Cerebellar cortex (tissue), 1 donor: Measurements from ENCODE around the gene HDAC4.

Source experiments
- DNase-seq: peaks from one replicate; pipeline ENCODE4 v3.0.0-alpha.2; 2015; ENCODE audit warnings: low spot score

The HDAC4 gene

DNA sequence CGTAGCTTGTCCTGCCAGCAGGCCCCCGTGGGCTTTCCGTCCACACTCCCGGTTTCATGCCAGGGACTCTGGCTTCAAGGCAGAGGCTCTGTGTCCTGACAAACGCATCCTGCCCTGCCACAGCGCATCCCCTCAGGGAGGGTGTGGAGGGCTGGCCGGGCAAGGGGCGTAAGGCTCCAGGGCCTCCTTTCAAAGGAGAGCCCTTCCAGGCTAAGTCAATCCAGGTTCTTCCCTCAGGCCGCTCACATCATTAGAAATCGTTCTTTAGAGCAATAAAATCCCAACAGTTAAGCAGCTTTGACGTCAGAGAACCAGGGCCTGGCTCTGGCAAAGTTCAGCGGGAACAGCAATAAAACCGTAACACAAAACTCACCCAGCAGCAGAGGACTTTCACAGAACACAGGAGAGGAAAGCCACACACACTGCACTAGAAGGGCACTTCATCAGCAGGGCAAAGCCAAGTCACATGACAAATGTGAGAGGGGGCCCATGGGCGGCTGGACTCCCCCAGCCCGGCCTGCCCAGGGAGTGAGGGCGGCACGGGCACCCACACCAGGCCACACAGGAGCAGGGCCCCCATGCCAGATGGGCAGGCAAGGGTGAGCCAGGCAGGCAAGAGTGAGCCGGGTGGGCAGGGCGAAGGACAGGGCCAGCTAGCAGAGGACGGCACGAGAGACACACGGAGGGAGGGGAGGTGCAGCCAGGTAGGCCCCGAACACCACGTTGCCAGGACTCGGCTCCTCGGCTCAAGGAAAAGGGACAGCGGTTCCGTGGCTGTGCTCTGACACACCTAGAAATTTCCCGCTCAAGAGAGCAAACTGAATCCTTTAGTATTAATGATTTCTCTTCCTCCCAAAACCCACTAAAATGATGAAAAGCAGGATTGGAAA is 52.0 kb downstream of the HDAC4 start:
- DNase-seq, result no peak

DNA sequence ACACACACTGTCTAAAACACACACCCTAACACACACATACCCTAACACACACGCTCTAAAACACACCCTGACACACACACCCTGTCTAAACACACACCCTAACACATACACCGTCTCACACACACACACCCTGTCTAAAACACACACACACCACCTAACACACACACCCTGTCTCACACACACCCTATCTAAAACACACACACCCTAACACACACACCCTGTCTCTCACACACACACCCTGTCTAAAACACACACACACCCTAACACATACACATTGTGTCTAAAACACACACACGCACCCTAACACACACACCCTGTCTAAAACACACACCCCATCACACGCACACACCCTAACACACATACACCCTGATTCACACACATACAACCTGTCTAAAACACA is 54.1 kb downstream of the HDAC4 start:
- no peak for DNase-seq

DNA sequence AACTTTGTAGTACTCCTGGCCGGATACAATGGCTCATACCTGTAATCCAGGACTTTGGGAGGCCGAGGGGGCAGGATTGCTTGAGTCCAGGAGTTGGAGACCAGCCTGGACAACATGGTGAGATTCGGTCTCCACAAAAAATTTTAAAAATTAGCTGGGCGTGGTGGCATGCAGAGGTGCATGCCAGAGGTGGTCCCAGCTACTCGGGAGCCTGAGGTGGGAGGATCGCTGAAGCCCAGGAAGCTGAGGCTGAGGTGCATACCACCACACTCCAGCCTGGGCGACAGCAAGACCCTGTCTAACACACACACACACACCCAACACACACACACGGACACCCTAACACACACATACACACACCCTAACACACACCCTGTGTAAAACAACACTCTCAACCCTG is 55.6 kb downstream of the HDAC4 start:
- no peak for DNase-seq

DNA sequence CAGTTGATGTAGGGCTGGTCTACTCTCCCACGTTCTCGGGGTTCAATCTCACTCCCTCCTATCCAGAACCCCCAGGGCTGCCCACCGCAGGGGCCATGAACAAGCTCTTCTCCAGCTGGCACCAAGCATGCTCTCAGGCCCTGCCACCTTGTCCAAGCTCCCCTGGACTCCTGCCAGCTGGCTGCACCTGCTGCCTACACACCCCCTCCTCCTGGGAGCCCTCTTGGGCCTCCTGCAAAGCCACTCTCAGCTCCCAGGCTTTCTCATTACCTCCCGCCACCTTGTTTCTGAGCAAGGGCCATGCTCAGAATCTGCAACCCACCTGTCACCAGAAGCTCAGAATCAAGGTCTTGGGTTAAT is 56.0 kb downstream of the HDAC4 start:
- DNase-seq, result no peak

DNA sequence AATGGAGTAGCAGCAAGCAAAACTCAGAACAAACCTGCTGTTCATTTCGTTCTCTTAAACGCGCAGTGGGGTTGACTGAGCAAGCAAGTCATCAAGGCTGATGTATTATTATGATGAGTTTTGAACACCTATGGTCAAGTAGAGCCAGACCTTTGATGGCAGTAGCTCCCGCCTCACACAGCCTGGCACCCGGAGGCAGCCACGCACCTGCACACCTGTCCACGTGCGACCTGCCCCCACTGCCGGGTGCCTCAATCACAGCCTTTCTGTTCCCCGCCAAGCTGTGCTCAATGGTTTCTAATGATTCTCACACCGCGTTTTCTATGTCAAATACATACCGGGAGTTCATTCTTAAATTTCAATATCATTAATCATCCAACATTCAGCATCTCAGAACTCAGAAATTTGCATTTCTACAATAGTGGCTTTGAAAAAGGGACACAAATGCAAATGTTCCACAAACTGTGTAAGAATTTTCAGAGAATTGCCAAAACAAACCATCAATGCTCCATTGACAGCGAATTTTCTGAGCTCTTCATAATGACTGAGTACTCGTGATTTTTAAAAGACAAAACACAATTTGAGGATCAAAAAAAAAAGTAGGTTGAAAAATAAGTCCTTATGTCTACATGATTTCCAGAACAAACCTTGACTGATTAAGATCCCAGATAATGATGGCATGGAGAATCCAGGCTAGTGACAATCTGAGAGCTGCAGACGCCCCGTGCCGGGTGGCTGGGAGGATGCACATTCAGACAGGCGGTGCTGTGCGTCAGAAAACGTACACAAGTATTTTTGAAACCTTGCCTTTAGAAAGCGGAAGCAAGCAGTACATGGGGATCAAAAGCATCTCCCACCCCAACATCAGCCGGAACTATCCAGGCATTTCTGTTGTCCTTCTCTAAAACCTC is 56.6 kb downstream of the HDAC4 start:
- no peak for DNase-seq

DNA sequence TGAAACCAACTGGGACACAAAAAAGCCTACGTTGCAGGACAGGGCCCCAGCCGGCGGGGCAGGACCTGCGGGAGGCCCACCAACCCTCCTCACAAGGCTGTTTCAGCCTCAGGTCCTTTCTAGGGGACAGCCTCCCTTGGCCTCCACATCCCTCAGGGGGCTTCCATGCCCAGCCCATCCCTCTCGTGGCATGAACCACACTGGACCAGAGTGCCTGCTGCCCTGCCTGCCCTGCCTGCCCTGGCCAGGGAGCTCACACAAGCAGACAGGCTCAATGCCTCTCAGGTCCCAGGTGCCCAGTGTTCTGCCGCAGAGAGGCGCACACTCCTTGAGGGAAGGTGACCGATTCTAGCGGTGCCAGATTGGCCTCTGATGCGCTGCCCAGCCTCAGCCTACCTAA is 57.4 kb downstream of the HDAC4 start:
- no peak for DNase-seq

DNA sequence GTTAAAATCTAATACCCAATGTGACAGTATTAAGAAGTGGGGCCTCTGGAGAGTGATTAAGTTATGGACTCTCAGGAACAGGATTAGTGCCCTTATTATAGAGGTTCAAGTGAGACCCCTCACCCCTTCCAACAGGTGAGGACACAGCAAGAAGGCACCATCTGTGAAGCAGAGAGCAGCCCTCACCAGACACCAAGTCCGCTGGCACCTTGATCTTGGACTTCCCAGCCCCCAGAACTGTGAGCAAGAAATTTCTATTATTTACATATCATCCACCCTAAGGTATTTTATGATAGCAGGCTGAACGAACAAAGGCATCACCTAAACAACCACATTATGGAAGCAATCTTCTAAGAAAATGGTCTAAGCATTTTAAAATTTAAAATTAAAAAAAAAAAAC is 59.0 kb downstream of the HDAC4 start:
- no peak for DNase-seq

DNA sequence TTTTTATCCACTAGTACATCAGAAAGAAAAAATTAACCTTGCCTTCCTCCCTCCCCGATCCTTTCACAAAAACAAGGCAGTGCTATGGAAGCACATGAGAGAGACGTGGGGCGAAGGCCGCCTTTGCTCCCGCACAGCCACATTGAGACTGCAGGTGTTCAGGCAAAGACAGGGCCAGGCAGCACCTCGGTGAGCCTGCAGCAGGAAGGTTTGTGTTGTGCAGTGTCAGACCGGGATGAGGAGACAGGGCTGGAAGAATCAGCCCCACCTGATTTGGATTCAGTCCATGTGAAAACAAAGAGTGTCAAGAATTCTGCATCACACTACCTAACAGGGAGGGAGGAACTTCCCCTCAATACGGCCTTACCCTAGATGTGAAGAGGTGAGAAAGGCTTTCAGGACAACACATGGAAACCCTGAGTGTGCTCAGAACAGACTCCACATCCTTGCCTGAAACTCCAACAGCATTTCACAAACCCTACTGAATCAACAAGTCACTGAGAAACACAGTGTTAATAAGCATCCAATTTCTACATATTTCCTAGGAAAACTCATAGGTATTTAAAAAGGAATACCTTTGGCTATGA is 59.6 kb downstream of the HDAC4 start:
- no peak for DNase-seq

DNA sequence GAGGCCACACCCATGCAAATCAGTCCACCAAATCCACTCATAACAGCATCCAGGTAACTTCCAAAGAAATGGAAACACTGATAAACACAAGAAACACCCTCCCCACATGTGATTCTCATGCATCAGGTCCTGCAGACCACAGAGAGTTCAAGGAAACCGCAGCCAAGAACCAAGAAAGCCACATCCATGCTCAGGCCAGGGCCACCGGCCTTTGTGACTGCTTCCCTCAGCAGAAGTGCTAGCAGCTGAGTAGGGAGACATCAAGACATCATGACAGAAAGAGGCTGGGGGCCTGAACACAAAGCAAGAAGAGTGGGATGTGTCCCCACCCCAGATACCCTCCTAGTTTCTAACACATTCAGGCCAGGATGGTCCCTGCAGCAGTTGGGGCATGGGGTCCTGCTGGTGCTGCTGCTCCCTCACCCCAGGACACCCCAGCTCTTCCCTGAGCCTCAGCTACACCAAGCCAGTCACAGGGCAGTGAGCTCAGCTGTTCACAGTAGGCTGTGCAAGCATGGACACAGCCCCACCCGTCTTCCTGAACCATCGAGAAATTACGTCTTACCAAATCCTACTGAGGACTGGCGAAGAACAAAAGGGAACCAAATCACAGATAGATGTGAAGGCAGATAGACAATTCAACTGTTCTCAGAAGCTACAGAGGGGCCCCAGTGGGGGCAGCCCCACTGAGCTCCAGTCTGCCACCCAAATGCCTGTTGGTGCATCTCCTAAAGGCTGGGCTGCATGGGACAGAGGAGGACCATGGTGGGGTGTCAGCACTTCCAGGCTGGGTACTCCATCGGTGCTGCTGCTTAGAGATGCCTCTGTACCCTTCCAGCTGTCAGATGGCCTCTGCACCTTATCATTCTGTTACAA is 60.9 kb downstream of the HDAC4 start:
- no peak for DNase-seq

DNA sequence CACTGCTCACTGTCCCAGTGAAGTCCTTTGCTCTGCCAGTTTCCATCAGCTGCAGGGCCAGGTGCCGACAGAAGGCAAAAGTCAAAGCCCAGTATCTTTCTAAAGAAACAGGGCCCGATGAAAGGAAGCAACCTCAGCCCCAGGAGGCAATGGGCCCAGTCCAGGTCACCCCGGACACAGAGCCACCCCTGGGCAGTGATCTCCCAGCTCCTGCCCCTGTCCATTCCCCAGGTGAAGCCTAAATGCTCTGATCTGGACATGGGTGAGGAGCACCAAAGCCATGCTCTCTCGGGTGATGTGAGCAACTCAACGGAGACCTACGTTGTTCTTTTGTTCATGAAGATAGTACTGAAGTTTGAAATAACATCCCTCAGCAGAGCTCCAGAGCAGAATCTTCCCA is 61.6 kb downstream of the HDAC4 start:
- DNase-seq, result no peak

DNA sequence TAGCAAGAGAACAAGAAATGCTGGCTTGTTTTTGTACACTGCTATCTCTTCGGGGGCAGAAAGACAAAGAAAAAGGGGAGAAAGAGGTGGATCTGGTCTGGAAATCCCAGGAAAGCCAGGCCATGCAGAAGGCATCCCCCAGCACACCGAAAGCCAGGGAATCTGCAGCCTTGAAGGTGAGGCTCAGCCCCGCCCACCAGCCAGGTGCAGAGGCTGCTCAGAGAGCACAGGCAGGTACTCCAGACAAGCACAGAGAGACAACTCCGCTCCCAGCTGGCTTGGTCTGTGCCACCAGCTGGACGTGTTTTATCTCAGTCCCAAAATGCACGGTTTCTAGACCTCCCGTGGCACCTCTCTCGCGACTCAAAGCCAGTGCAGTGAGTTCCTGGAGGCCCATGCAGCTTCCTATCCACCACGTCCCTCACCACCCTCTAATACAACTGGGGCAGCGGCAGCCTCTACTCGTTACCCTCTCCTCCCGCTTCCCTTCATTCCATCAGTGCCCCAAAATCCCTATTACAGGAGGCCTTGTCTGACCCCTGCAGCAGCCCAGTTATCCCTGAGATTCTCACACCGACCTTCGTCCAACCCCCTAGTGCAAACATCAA is 62.8 kb downstream of the HDAC4 start:
- no peak for DNase-seq

DNA sequence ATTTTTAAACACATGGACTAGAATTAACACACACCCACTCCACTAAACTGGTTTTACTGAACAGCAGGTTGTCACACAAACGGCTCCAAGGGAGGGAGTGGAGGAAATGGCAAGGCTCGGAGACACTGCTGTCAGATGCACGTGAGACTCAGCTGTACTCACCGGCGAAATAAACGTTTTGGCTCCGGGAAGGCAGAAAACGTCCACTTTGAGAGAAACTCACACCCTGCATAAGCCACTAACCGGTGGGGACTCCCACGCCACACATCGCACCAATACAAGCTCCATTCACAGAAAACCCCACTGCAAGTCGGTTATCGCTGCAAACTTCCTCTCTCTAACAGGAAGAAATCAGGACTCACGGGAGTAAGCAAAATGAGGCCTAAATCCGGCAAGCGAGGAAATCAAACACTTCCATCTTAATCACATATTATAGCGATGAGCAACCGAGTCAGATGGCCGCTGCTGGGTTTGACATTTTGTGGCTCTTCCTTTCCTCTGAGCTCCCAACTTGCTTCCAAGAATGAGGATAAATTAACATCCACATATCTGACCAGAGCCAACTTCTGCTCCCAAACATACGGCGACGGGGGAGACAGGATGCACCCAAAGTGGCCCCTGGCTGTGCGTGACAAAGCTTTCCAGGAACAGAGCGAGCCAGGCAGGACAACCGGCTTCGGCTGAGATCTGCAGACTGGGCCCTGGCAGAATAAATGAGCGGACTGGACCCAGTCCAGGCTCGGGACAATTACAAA is 63.5 kb downstream of the HDAC4 start:
- peak; percentile 70 for DNase-seq

DNA sequence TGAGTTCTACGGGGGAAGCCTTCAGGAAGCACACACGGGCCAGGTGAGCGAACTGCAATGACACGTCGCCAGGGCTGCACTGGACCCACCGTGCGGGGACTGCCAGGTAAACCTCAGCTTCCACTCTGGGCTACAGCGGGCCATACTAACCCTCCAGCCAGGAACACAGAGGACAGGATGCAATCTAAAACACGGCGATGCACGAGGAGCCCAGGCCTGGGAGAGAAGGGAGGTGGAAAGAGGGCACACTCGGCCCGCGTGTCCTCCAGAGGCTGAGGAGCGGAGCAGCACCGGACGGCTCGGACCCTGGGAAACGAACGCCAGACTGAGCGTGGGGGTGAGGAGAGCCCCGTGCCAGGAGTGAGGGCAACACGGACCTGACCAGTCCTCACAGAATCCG is 69.3 kb downstream of the HDAC4 start:
- DNase-seq, result no peak

DNA sequence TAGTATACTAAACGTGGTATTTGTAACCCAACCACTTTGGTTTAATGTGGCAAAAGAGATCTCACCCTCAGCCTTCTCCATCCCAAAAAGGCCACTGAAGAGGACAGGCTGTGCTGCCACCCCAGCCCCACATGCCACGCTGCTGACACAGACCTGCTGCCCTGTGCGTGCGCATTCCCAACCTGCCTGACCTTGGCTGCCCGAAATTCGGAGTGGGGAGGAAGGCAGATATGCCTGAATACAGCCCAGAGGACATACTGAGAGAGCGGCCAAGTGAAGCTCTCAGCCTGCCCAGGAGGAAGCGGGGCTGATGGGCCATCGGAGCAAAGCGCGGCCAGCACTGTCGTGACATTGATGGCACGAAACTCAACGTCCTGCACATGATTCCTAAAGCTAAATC is 70.0 kb downstream of the HDAC4 start:
- DNase-seq, result no peak

DNA sequence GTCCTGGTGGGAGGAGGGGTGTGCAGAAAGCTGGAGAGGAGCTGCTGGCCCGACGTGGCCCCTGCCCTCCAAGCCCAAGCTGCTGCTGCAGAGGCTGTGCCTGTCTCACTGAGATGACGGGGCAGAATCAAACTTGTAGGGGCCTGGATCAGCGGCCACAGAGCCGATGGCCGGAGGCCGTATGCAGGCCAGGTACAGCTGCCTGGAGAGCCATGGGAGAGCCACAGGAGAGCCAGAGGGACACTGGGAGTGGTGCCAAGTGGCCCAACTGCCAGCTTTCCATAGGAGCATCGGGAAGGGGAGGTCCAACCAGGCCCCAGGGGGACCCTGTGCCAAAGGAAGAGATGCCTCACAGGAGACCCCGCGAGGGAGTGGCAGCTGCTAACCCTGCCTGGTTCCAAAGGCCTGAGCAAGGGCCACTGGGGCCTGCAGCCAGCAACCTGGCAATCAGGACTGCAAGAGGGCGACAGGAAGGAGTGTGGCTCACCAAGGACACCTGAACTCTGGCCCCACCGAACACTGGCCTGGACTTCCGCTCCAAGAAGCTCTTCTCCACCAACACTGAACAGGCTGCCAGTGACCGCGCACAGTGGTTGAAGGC is 70.7 kb downstream of the HDAC4 start:
- DNase-seq, result no peak

DNA sequence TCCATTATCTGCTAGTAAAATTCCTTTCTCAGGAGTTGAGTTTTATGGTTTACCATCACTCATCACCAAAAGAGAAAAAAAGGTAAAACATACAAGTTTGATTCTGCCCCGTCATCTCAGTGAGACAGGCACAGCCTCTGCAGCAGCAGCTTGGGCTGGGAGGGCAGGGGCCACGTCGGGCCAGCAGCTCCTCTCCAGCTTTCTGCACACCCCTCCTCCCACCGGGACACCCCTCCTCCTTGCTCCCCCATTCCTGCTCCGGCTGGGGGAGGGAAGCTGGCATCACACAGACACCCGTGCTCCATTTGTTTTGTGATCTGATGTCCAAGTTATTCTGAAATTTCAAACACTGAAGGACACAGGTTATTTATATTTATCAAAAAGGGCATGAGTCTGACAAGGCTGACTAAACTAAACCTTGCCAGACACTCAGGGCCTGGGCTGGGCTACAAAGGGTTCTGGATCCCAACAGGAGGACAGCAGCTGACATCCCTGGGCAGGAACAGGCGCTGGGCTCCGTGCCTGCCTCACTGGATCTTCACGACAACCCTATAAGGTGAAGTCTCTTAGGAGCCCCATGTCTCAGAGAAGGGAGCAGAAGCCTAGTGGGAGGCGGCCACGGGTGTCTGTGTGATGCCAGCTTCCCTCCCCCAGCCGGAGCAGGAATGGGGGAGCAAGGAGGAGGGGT is 71.4 kb downstream of the HDAC4 start:
- no peak for DNase-seq

DNA sequence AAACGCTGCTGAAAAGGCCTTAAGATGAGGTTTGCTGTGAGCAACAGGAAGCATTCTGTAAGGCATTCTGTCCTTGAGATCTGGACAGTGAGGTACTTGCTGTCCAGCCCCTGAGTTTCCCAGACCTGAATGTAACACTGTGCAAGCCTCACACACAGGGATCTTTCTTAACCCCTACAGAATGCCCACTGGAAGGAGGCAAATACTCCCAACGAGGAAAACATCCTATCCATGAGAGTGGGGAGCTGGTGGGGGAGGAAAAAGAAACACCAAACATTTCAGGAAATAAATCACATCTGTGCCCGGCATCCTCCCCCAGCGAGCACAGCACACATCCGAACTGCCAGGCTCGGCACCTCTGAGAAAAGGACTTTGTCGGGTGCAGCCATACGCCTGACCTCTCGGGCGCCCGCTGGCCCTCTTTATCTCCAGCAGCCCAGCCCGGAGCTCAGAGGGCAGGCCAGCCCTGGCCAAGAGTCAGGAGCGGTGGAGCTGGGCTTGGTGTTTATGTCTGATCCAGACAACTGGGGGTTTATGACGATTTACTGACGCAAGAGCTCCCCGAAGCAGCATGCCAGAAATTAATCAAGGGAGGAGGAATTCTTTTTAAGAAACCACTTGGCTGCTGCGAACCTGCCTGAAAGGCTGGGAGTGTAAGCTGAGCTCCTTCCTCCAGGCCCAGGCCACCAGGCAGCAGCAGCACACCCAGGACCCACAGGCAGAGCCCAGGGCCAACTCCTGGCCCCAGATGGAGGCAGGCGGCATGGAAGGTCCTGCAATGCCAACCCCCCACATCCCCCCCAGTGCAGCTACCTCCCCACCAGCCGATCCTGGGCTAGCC is 72.2 kb downstream of the HDAC4 start:
- DNase-seq, result no peak

DNA sequence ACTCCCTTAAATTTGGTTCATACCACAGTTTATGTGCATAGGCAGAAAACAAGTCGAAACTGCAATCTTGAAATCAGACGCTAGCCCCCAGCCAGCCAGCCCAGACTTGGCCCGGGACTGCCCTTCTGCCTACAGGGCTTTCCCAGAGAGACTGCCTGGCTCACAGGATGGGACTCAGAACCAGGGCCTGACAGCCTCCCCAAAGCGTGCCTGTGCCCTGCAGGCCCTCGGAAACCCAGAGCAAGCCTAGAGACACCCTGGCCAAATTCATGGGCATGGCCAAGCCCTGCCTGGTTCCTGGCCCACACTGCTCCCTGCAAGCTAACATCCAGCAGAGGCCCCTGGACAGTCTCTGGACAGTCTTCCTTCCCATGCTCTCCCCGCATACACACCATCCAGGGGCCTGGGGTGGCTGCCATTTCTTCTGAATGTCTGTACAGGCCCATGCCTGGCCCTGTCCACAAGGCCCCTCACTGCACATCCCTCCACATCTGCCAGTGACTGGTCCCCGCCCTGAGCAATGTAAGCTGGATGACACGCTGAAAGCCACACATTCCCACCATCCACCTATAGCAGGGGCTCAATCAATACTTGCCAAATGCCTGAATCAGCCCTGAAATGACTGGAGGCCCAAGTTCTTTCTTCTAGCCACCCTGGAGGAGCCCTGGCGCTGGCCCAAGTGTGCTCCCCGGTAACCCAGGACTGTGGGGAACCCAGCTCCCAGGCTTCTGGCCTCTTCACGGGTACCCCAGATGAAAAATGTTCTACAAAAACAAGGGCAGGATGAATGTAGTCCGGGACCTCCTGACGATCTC is 73.1 kb downstream of the HDAC4 start:
- no peak for DNase-seq
